GM19025 (cell line): ENCODE results near the gene EPPIN.

ENCODE experiments used
- ATAC-seq: cut with Tn5 transposase; IDR thresholded peaks from one replicate; pipeline ENCODE4 v1.9.1; 2021; ENCODE audit warnings: mild to moderate bottlenecking, low read depth, moderate library complexity; ENCODE audit not compliant: unreplicated experiment

Gene EPPIN

DNA sequence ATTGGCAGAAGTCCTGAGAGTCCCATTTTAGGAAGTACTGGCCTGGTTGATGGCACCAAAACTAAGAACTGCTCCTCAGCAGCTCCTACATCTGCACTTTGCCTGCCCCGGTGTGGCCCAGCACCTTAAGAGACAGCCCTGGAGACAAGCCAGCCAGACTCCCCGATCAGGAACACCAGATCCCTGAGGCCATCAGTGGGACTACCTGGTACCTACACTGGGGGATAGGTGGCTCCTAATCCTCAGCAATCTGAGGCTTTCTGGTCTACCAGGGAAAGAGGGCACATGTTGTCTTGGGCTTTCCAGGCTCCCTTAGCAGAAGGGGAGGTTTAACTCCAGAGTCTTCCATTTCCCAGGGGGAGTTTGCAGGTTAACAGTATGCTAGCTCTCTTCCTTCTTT lies 7.8 kb downstream of the EPPIN start, which contains the start of gene WFDC6:
WFDC6 (minus strand) TSS at position 101 of the 400 bp plus-strand sequence; CDS start at position 26, 75 bp downstream.
- no peak for ATAC-seq

DNA sequence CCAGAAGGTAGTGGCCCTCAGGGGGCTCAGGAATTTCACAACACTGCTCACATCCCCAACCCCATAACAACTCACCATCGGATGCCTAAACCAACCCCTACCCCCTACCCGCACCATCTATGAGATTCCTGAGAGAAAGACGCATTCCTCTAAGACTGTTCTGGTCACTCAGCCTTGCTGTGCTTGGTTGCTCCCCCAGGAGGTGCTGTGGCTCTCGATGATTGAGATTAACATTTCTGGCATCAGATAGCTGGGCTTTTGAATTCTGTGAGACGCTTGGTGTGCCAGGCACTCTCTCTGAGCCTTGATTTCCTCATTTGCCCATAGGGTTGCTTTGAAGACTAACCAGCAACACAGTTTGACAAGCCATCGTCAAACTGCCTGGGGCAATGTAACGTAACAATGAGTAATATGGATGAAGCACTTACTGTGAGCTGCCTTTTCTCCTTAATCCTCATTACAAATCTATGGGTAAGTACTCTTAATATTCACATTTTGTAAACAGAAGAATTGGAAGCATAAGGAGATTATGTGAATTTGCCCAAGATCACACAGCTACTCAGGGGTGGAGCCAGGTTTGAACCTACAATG lies 8.9 kb downstream of the EPPIN start:
- no peak for ATAC-seq

DNA sequence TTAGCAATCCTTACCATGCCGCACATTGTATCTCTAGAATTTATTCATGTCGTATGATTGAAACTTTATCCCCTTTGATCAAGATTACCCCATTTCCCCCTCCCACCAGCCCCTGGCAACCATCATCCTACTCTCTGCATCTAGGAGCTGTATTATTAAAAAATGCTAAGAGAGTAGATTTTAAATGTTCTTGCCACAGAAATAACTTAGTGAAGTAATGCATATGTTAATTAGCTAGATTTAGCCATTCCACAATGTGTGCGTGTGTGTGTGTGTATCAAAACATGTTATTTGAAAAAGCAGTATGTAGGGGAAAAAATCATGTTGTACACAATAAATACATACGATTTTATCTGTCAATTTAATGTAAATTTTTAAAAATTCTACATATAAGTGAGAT lies 19.9 kb downstream of the EPPIN start:
- no peak for ATAC-seq

DNA sequence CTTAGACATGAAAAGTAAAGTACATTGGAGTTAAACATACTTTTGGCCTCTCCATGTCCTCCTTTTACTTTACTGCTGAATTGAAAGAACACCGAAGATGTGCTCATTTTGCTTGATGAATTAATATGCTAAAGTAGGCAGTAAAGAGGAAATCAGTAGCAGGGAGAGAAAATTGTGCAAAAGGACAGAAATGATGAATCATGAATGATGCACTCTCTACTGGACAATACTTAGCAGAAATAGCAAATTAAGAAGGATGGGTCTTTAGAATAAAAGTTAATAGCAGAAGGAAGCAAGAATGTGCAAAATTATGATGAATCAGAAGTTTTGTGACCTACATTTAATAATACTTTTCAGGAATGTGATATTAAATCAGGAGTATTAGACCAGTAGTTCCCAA lies 23.4 kb downstream of the EPPIN start:
- ATAC-seq, result no peak

DNA sequence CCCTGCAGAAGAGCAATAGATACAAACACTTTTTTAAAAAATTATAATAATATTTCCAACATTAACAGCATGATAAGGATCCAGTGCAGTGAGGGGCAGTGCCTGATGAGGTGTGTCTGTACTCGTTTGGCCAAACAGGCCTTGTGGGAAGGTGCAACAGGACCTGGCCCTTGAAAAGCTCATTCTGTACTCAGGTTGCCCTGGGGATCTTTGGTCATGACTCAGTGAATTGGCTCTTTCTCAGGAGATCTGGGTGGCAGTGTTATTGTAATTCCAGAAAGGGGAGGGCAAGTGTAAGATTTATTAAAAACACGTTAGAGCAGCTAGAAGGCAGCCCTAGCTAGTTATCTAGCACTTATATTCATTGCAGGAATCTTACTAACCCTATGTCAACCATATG lies 28.9 kb downstream of the EPPIN start:
- no peak for ATAC-seq

DNA sequence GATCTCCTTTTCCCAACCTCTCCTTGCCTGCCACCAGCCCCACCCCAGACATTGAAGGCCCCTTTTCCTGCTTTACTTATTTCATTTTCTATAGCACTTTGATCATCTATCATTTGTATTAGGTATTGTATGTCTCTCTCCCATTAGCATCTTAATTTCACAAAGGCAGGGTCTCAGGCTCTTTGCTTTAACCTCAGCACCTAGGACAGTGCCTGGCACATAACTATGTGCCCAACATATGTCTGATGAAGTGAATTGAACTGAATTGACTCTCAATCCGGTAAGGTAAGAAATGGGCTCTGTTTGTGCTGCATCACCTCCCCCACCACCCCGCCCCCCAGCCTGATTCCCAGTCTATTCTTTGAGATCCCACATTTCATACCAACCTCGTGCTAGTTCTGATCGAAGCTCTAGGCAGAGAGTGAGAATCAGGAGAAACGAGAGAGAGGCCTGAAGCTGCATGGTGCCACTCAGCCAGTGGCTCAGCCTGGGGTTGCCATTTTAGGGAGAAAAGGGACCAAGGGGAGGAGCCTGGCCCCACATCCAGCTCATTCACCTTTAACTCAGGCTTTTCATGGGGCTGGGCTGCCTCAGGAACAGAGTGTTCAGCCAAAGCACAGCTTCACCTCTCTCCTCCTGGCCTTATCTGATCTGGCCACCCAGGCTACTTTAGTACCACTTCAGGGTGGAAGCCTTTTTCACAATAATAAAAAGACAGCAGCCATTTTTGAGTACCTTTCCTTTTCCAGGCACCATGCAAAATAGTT lies 31.9 kb downstream of the EPPIN start, which contains the start of gene SPINT3:
SPINT3 (minus strand) TSS at position 476 of the 767 bp plus-strand sequence; CDS start at position 462, 14 bp downstream.
- no peak for ATAC-seq

DNA sequence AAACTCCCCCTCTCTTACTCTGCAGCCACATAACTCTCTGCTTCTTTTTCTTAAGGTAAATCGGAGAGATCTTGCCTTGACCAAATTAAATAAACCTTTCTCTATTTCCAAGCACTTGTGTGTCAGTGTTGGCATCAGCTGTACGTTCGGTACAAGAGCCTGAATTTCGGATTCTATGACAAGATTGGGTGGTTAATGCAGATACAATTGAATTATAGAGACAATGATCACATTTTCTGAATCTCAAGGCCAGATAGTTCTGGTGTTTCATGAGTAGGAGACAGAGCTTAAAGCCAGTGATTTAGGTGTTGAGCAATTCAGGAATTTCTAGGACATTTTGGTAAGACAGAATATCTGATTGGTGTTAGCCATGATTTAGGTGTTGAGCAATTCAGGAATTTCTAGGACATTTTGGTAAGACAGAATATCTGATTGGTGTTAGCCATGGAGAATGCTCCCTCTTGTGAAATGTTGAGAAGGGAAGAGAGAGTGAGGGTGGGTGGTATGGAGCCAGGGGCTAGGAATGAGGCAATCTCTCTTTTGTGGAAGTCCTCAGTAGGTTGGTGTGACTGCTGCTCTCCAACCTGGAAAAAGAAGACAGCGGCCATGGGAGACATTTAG lies 36.8 kb downstream of the EPPIN start:
- no peak for ATAC-seq

DNA sequence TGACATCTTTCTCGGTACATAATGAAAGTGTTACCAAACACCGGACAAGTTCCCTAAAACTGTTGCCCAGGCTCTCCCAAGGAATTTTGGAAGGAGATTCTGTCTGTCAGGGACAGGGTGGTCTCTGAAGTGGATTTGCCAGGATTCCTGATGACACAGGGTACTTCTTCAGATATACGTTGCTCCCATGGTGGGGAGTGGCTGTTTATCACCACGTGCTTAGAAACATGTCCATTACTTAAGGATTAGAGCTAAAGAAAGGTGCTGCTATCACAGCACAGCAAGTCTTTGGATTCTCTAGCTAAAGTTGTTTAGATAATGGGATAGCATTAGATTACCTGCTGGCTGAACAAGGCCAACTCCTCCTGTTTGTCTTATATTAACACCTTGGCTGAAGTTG lies 38.1 kb downstream of the EPPIN start:
- no peak for ATAC-seq

DNA sequence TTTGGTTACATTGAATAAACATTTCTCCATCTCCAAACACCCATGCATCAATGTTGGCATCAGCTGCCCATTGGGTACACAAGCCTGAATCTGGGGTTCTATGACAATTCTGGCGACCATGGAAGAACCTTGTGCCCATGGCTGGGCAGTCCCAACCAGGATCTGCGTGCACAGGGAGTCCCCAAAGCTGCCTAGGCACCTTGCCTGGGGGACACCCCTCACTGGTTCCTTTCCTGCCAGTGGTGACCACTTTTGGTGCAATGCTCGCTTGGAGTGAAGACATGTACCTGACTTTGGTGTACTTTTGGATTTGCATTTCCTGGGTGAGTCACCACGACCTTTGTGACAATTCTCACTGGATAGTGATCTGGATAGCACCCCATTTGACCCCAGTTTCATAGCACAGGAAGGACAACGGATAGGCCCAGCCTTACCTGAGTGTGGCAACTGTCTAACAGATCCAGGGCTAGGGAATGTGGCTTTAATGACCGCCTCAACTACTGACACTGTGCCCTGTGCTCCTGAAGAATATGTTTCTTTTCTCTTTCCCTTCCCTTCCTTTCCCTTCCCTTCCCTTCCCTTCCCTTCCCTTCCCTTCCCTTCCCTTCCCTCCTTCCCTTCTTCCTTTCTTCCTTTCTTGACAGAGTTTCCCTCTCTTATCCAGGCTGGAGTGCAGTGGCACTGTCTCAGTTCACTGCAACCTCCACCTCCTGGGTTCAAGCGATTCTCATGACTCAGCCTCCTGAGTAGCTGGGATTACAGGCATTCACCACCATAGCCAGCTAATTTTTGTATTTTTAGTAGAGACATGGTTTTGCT lies 38.9 kb downstream of the EPPIN start:
- ATAC-seq, result no peak

DNA sequence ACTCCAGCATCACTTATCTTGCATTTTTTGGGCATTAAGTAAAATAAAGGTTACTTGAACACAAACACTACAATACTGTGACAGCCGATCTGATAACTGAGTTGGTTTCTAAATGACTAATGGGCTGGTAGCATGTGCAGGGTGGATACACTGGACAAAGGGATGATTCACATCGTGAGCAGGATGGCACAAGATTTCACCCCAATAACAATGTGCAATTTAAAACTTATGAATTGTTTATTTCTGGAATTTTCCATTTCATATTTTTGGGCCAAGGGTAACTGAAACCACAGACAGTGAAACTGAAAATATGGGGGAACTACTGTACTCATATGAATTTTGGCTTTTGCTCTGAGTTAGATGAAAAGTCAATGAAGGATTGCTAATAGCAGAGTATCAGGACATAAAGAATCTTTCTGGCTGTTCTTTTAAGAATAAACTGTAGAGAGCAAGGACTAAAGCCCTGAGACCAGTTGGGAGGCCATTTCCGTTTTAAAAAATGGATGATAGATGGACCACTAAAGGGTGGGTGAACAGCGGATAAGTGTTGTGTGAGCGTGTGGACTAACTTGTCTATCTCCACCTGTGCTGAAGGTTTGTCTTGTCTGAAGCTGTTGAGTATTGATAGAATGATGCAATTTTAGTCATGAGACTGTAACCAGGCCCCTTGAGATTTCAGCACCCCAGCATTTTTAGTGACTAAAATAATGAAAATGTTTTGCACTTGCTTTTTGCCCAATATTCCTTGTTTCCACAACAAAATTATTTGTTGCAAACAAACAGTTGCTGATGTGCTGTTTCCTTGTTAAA lies 40.0 kb downstream of the EPPIN start:
- no peak for ATAC-seq

DNA sequence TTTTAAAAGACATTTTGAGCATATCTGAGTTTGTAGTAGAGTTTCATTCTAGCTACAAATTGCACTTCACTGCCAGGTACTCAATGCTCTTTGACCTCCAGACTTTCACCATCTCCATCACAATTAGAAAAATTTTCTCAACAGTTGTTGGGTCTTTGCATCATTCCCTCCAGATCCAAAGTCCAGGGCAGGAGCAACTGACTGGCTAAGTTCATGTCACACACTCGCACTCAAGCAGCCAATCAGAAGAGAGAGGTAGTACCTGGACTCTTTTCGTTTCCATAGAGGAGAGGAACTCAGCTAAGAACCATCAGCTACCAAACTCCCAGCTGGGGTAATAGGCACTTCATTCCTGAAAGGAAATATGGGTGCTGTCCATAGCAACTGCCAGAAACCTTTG lies 40.8 kb downstream of the EPPIN start:
- ATAC-seq, result no peak

DNA sequence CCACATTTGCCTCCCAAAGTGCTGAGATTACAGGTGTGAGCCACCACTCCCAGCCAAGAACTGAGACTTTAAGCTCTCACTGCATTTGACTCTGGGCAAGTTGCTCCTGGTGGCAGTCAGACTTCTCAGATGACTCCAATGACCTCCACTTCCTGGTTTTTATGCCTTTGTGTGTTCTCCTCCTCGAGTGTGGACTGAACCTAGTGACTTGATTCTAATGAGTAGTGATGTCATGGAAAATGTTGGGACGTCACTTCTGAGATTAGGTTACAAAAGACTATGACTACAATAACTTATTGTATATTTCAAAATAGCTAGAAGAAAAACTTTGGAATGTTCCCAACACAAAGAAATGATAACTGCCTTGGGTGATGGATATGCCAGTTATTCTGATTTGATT lies 43.8 kb downstream of the EPPIN start:
- ATAC-seq, result no peak

DNA sequence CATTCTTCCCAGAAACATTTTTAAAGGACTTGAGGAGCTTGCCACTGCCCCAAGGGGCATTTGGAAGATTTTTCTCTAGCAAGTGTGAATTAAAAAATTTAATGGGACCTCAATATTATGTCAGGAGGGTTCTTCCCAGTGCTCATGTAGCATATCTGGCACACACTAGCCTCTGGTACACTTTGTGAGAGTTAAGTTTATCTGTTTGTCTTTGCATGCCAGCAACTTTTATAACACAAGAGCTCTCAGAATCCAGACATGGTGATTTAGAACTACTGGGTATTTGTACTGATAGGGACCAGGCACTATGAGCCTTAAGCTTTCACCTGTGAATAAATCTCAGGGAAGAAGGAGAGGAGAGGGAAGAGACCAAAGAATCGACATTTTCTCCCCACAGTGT lies 44.6 kb downstream of the EPPIN start:
- ATAC-seq, result no peak

DNA sequence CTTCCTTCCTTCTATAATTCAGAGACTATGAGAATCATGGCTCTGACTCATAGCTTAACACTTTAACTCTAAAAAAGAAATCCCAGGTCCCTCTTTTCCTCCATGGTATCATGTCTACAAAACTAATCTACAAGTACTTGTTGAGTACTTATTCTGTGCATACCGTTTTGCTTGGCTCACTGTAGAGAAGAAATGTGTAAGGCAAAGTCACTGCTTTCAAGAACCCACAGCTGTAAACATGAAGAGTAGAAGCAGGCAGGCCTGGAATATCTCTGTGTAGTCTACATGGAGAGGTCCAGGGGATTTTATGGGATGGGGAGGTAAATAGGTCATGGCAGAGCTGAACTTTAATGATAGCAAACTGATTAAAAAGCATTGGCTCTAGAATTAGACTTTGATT lies 45.6 kb downstream of the EPPIN start:
- no peak for ATAC-seq

DNA sequence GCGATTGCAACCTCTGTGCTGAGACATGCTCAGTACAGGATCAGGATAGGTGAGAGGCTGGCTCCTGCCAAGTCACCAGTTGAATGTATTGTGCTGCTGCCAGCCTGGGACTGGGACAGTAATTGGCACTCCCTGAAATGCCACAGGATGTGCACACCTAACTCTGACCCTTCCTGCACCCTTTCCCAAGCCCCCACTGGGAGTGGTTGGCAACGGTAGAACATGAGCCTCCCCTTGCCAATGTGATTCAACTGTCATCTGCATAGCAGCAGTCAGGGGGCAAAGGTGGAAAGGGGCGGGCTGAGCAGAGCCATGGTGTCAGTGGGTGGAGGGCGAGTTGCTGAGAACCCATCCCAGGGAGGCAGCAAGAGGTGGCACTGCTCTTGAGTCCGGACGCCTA lies 47.2 kb downstream of the EPPIN start:
- no peak for ATAC-seq

DNA sequence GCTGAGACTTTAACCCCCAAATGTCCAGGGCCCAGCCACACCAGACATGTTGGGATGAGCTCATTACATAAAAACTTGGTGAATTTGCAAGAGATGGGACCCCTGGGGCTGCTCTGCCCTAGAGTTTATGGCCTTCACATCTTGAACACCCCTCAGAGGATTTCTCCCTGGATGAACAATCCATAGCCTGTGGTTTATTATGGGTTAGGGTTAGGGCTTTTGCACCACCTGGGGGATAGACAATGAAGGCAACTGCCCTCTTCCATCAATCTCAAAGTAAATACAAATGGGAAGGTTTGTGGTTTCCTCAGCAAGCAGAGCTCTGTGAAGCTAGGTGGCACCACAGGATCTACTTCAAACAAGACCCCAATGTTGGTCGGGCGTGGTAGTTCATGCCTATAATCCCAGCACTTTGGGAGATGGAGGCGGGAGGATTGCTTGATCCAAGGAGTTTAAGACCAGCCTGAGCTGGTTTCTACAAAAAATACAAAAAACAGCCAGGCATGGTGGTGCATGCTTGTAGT lies 49.2 kb downstream of the EPPIN start:
- ATAC-seq, result no peak

DNA sequence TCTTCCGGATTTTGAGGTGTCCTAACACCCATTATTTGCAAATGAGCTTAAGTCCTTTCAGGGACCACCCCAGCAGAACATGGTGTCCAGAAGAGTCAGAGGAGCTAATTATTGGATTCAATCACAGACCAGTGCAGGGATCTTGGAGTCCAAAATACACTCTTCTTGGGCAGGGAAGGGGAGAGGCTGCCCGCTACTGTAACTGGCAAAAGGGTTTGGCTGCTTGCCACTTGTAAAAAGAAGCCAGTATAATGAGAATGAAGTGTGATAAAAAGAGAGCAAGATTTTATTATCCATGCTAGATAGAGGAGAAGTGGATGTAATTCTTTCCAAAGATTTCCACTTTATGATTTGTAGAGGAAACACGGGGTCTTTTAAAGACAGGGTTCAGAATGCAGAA lies 51.0 kb downstream of the EPPIN start:
- ATAC-seq, result no peak

DNA sequence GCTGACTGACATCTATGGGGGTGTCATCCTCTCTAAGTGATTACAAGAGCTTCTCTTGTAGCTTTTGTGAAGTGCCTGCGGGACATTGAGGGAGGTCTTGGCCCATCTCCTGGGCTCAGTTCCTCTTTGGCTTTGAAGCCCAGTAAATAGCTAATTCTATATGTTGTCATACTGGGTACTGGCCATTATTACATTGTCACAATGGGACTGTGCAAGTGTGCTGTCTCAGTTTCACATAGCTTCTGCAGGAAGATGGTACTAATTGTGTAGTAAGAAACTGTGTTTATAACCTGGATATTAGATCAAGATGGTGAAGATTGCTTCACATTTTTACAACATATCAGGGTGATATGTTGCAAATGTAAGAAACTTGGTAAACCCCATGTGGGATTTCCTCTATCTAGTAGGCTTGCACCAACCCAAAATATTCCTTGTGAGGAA lies 51.7 kb downstream of the EPPIN start:
- no peak for ATAC-seq
